Left ventricle myocardium superior (tissue), 1 donor: ENCODE results near the gene SLC6A6. TPM values are rescaled to one million over a fixed set of nuclear protein-coding genes. Genes with fewer than 3 reads are reported as not detected.

Experiments
- ATAC-seq: fragments of 200-7000 bp; cut with Tn5 transposase; one replicate; pipeline ENCODE4 v1.9.1; 2020; ENCODE audit warnings: mild to moderate bottlenecking, moderate library complexity
- DNase-seq: peaks from one replicate; pipeline ENCODE4 v3.0.0-alpha.2; 2020
- intact Hi-C: fragments of 100-400 bp; cut with micrococcal nuclease; formaldehyde crosslinking; loops from one replicate; pipeline ENCODE4 v1.11.0; 2022
- total RNA-seq: library from RNA; stranded (reverse); fragmentation: NEBNext Ultra II Directional; extraction: Animal tissue kit (Norgen Biotek cat#: 25700); gene quantifications from one replicate; pipeline ENCODE4 v1.2.1, GENCODE V29; 2021
- donor health status: DM: no; HTN: yes; CAD: no; lungs with severe emphysema.

SLC6A6 gene
- total RNA-seq, 1 donor from 2014 or later, result 14.1 TPM

DNA sequence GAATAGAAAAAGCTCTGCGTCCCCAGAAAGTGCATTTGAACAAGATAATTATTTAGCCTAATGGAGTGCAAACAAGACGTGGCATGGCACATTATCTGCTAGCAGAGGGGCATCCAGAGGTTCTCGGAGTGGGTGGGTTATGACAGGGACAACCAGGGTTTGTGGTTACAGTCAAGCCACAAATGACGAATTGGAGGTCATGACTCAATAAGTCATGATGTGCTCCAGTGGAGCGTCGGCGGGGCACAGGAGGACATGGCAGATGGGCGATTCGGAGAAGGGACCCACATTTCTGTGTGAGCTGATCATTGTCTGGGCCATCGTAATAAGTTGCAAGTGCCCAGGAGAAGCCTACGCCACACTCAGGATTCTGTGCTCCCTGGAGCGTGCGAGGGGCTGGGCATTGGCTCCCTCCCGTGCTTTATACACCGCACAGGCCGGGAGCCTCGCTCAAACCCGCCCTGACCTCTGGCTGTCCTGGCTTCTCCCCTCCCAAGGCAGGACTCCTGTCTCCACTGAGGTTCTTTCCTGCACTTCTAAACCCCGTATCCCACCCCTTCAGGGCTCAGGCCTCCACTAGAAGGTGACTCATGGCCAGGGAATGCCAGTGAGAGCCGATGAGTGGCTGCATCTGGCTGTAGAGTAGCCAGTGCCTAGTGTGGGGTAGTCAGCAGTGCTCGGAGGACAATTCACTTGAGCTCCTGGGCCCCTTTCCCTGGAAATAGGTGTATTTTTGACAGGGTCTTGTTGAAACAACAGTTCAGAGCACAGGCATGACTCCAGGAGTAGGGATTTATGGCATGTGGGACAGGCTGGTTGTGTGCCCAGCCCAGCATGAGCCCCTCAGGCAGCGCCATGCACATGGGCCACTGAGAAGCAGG, 70.3 kb downstream of the SLC6A6 start:
- ATAC-seq, result peak; percentile 62
- intact Hi-C loops, result no loop called here
- DNase-seq, result no peak

DNA sequence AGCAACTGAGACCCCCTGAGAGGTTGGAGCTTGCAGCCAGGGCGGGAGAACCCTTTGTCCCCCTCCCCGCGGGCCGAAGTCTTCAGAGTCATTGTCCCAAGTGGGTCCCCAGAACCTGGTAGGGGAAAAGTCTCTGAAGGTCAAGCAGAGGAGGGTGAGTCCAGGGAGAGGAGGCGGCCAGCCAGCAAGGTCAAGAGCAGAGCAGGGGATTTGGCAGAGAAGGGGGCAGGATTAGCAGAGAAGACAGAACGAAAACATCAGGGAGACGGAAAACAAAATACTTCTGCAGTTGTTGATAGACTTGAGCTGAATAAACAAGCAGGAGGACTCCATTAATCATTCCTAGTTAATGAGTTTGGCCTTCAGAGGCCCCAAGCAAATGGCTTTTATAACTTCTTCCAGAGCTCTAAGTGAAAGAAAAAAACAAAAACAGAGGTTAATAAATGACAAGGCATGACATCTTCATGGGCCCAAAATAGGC, 71.0 kb downstream of the SLC6A6 start:
- intact Hi-C loops, result no loop called here
- DNase-seq (no peak), ATAC-seq (no peak)

DNA sequence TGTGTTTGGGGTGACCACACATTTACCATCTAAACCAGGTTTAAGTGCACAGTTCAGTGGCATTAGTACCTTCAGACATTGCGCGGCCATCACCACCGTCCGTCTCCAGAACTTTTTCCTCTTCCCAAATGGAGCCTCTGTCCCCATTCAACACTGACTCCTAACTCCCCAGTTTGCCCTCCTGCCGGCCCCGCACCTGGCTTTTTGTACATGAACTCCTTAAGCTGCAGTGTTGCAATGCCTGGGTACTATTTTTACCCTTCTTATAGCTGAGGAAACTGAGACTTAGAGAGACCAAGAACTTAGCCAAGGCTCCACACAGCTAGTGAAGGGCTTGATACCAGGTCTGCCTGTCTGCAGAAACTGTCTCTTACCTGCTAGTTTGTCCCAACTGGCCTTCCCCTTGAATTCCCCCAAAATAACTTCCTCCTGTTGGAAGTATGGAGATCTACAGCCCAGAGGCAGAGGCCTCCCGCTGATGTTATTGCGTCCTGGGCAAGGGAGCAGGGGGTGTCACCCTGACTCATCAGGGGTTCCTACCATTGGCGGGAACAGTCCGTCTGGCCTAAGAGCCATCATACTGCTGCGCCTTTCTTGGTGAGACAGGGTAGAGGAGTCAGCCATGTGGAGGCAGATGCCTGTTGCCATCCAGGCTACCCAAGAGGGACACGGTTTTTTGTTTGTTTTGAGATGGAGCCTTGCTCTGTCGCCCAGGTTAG, 72.1 kb downstream of the SLC6A6 start:
- DNase-seq (no peak), ATAC-seq (no peak)
- intact Hi-C loops, result no loop called here

DNA sequence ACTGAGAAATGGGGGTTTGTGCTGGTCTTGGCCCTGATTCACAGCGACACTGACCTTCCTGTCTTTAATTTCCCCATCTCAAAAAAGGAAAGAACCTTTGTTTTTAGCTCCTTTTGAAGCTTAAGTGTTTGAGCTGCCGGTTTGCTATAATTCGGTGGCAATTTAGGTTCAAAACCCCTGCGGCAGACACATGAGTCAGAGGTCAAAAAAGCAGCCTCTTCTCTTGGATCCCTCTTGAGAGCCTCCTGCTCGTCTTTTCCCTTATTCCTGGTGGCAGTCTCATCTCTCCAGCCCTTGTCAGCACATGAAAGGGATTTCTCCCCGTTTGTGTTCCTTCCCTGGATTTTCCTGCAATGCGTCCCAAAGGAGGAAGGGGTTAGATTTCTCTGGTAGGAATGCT, 73.2 kb downstream of the SLC6A6 start:
- DNase-seq (no peak), ATAC-seq (no peak)
- intact Hi-C loops, result no loop called here

DNA sequence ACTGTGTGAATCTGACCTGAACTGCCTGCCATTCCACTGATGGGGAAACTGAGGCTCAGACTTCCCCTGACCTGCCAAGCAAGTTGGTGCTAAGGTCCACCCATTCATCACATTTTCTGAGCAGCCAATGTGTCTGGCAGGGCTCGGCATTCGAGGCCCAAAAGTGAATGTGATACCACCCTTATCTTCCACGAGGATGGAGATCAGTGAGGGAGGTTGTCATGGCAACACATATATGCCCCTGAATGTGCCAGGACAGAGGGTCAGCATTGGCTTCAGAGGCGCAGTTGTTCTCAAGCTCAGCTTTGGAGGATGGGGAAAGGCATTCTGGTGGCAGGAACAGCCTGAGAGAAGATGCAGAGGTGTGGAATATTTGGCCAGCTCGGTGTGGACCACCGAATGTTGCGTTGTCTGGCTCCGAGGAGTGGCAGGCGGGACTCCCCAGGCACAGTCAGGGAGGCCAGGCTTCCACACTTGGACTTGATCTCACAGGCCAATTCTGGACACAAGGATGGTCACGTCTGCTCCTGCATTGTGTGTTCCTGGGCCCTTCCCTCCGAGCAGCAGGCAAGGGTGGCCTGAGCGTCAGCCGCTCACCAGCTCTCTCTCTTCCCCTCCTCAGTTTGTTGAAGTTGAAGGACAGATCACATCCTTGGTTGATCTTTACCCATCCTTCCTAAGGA, 74.3 kb downstream of the SLC6A6 start:
- intact Hi-C loops, result no loop called here
- no peak for DNase-seq
- ATAC-seq, result no peak

DNA sequence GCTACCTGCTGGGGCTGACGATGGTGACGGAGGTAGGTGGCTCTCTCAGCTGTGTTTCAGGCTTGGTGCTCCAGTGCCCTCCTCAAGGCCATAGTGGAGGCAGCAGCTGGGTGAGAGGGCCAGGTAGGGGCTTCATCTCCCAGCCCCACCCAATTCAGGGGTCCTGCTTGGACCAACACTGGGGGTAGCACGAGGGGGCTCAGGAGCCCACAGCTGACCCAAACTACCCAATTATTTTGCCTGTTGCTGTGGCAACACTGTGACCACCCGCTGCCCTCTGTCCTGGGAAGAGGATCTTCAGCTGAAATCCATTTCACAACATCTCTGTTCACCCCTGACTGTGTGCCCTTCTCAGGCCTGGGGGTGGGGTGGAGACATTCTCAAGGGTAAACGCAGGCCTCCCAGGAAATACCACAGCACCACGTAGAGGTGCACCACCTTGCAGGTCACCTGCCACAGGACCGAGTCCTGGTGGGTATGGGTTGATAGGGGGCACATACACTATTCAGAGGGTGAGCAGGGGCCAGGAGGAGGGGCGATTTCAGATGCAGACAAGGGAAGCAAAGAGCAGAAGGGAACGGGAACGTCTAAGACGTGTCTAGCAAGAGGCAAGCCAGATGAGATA, 75.0 kb downstream of the SLC6A6 start:
- DNase-seq, result peak; percentile 15
- ATAC-seq, result no peak

DNA sequence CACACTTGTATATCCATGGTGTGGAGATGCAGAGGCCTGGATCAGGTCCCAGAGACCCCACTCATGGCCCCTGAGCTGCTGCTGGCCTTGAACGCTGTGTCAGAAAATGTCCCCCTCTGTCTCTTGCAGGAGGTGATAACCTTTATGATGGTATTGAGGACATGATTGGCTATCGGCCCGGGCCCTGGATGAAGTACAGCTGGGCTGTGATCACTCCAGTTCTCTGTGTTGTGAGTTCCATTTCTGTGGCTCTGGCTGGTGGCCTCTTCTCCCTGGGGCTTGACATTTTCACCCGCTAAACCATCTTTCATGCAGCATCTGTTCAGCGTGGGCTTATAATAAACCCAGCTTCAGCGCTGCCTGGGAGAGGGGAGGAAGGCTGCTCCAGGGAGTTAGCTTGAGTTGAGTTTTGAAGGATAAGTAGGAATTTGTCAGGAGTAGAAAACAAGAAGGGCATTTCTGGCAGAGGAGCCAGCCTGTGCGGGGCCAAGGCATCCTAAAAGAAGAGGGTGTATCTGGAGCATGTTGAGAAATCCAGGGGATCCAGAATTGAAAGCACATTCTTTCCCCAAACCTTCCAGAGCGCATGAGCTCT, 76.6 kb downstream of the SLC6A6 start:
- no peak for ATAC-seq
- intact Hi-C loops, result no loop called here
- DNase-seq, result peak; percentile 17

More for the DNA sequence above, 75.0 kb downstream of the SLC6A6 start:
- intact Hi-C loops, result no loop called here

DNA sequence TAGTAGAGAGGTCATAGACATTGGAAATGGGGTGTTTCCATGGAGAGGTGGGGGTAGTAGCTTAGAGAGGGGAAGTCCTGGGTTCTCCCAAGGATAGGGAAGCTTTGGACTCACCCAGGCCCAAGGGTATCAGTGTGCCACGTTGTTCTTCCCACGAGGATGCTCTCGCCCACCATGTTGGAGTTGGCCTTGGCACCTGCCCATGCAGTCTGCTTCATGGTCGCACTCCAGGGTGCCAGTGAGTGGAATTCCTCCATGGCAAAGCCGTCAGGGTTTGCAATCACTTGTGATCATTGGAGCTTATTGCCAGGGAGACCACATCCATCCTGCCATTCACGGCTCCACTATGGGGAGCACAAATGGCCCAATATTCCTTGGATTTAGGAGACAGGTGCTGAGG, 77.2 kb downstream of the SLC6A6 start:
- DNase-seq (peak; percentile 20), ATAC-seq (no peak)
- intact Hi-C loops, result no loop called here

DNA sequence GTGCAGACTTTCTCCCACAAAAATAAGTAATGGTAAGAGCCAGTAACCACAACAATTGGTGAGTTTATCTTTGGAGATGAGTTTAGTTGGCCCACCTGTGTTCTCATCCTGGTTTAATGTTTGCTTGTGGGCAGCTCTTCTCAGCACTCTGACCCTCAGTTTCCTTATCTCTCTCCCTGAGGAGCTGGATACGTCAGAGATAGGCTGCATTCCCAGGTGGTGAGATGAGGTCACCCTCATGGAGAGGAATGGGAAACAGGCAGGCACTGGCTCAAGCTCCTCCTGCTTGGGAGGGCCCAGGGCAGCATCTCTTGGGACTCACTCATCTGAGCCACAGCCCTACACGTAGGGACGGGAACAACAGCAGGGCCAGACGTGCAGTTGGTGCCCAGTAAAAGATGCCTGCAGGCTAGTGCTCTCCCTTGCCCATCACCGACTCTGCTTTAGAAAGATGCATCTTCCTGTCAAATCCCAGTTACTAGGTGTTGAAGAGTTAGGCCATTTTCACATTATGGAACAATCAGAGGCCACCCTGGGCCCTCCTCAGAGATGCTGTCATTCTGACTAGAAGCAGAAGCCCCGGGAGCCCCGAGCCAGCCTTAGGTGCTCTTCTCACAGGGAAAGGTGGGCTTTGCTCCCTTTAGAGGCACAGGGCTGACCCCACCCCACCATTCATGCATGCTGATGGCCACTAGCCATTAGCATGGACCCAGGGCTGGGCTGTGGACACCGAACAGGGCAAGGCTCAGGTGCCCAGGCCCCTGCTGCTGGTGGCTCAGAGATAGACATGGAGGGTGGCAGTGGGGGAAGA, 78.0 kb downstream of the SLC6A6 start:
- DNase-seq, result no peak
- peak; percentile 74 for ATAC-seq
- intact Hi-C loops, result no loop called here

DNA sequence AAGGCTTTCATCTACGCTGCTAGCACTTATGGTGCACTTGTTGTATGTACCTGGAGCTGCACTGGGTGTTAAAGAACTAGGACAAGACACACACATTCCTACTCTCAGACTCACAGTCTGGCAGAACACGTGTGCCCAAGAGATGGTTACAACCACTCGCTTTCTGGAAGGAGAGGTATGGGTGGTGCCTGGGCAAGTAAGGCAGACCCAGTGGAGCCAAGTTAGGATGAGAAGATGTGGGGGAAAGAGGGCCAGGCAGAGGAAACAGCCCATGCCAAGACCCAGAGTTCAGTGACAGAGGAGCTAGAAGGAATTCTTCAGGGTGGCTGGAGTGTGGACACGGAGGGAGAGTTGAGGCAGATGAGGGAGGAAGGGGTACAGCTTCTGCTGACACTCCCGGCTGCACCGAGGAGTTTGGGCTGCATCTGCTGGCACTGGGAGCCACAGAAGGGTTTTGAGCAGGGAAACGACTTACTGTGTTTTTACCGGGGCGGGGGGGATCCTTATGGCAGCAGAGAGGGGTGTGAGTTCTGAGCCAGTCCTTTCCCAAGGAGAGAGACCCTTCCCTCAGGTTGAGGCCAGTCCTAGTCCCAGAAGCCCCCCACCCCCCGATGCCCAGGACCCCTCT, 78.7 kb downstream of the SLC6A6 start:
- no peak for ATAC-seq
- intact Hi-C loops, result no loop called here
- no peak for DNase-seq

DNA sequence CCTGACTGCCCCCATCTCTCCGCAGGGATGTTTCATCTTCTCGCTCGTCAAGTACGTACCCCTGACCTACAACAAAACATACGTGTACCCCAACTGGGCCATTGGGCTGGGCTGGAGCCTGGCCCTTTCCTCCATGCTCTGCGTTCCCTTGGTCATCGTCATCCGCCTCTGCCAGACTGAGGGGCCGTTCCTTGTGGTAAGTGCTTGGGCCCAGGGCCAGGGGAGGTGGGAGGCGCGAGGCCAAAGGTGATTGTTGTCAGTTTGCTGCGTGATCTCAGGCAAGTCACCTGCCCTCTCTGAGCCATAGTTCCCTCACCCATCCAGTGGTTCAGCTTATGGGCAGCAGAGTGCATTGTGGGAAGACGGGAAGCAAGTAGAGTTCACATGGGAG, 79.2 kb downstream of the SLC6A6 start:
- DNase-seq (no peak), ATAC-seq (no peak)
- intact Hi-C loops, result no loop called here

DNA sequence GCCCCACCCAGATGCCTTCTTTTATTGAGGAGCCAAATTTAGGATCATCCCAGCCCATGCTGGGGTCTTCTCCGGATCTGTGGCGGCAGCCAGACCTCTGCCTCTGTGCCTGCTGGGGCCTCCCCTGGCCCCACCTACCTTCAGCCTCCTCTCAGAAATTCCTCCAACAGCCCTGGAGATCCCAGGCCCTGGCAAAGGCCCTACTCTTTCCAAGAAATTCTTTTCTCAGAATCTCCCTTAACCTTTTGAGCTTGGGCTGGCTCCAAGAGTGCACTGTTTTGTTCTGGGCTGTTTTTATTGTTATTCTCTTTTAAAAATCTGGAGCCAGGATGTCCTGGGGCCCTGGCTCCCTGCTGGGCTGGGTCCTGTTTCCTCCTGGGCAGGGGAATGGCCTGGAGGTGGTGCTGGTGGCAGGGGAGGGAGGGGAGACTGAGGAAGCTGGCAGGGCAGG, 79.9 kb downstream of the SLC6A6 start:
- peak; percentile 59 for ATAC-seq
- DNase-seq, result peak; percentile 47
- intact Hi-C loops, result no loop called here

DNA sequence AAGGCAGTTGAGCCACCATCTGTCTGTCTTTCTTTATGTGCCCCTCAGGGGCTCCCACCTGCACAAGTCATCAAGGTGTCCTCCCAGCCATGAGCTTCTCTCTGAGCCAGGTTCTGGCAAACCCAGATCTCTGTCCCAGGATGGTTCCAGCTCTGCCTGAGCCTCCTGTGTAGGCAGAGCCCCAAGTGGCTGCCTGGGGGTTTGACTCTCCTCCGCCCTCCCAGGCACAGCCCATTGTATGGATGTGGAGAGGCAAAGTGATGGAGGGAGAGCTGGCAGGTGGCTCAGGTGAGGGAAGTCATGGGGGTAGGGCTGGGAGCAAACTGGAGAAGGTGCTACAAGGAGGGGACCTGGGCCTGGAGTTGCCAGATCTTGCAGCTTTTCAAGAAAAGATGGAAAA, 80.9 kb downstream of the SLC6A6 start:
- DNase-seq (no peak), ATAC-seq (no peak)
- intact Hi-C loops, result no loop called here

DNA sequence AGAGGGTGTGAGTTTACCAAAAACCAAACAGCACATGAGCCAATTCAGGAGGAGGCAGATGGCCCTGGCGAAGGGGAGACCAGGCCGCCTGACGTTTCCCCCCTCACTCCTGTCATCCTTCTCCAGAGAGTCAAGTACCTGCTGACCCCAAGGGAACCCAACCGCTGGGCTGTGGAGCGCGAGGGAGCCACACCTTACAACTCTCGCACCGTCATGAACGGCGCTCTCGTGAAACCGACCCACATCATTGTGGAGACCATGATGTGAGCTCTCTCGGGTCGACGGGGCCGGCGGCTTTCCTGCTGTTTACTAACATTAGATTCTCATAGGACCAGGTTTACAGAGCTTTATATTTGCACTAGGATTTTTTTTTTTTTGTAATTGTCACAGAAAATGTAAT, 82.3 kb downstream of the SLC6A6 start:
- intact Hi-C loops, result no loop called here
- DNase-seq, result no peak
- no peak for ATAC-seq

DNA sequence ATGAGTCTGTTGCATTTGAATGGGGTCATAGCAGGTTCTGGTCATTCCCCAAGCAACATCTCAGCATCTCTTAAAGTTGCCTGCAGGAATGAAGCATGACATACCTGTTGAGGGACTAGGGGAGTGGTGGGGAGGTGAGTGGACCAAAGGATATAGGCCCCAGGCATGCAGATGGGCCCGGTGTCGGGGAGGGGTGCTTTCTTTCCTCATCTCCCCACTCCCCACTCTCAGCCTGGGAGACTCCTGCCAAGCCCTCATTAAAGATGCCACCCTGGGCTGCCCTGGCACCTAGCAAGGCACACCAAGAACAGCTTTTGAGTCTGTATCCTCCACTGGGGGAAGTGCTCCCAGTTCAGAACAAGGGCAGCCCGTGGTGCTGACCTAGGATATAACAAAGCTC, 83.6 kb downstream of the SLC6A6 start:
- ATAC-seq (no peak), DNase-seq (no peak)
- intact Hi-C loops, result no loop called here

DNA sequence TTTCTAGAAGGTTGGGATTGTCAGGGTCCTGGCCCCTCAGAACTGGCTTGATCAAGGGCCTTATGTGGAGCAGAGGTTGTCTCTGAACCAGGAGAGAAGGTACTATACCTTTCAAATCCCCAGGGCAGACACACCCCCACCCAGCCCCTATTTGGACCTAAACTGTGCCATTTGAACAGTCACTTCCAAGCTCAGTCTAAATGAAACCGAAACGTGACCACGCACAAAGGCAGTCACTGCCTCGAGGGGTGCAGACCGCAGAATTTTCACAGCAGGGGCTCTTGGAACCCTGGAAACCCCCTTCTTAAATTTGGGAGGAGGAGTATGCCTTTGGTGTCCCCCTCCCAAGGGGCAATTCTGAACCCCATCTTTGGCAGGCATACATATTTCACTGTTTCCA, 84.1 kb downstream of the SLC6A6 start:
- intact Hi-C loops, result no loop called here
- ATAC-seq, result no peak
- DNase-seq, result no peak

DNA sequence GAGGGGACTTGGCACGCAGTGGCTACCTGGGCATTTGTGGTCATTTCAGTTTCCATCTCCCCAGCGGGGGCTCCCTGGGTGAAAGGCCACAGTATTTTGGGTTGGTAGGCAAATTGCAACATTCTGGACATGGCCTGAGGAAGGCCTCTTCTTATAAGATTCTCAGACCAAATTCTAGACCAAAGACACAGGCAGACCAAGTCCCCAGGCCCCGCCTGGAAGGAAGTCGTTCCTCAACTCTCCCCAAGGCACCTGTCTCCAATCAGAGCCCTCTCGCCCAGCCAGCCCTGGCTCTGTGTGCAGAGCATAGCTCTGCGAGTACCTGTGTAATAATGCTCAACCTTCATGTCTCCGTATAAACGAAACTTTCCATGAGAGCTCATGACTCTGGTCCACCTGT, 84.7 kb downstream of the SLC6A6 start:
- intact Hi-C loops, result no loop called here
- no peak for DNase-seq
- ATAC-seq, result no peak

DNA sequence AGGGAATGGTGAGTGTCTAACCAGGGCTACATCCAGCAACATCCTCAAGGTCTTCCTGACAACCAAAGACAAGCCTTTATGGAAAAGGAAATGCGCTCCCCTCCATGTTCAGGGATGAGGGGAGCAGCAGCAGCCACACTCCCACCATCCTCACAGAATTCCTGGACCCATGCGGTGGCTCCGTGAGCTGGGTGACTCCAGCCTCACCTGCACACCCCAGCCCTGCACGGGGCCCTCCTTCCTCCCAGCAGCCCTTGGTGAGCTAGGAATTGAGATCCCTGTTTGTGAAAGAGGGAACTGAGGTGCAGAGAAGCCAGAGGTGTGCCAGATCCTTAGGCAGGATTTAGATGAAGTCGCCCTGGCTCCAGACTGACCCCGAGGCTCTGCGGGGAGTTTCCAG, 85.4 kb downstream of the SLC6A6 start:
- no peak for DNase-seq
- intact Hi-C loops, result no loop called here
- no peak for ATAC-seq
